HepG2 (cell line): Measurements from ENCODE around the gene COMP. TPM values are rescaled to one million over a fixed set of nuclear protein-coding genes. Genes with fewer than 3 reads are reported as not detected.

Source experiments
- BORCS8-MEF2B ChIP-seq: sonication (generic); formaldehyde crosslinking; IDR thresholded peaks from 2 replicates; pipeline ENCODE4 v1.8.0; 2022; ENCODE audit warnings: mild to moderate bottlenecking, missing genetic modification reagents
- KDM1A ChIP-seq: IDR thresholded peaks from 2 replicates; pipeline ENCODE4 v1.6.1; 2016; ENCODE audit warnings: missing compliant biosample characterization
- KDM4B ChIP-seq: sonication (generic); formaldehyde crosslinking; IDR thresholded peaks from 2 replicates; pipeline ENCODE4 v1.4.0; 2020; ENCODE audit warnings: missing genetic modification reagents
- NR2C2 ChIP-seq: sonication (generic); formaldehyde crosslinking; IDR thresholded peaks from 2 replicates; pipeline ENCODE4 v1.4.0; 2020; ENCODE audit warnings: missing genetic modification reagents, mild to moderate bottlenecking, moderate library complexity, borderline replicate concordance
- PHF8 ChIP-seq: sonication (generic); formaldehyde crosslinking; IDR thresholded peaks from 2 replicates; pipeline ENCODE4 v1.5.0; 2020; ENCODE audit warnings: missing genetic modification reagents
- RXRA ChIP-seq: sonication (generic); formaldehyde crosslinking; IDR thresholded peaks from 2 replicates; pipeline ENCODE4 v1.5.1; 2020; ENCODE audit warnings: missing genetic modification reagents
- SMC3 ChIP-seq: IDR thresholded peaks from 2 replicates; pipeline ENCODE4 v1.6.1; 2011; ENCODE audit warnings: low read length, improper control_type of control experiment
- ZEB1 ChIP-seq: IDR thresholded peaks from 2 replicates; pipeline ENCODE4 v1.6.1; 2012; ENCODE audit warnings: mild to moderate bottlenecking, low read depth, inconsistent platforms; ENCODE audit not compliant: insufficient replicate concordance
- ZKSCAN5 ChIP-seq: sonication (generic); formaldehyde crosslinking; IDR thresholded peaks from 2 replicates; pipeline ENCODE4 v1.5.1; 2020; ENCODE audit warnings: mild to moderate bottlenecking, missing genetic modification reagents
- ZNF235 ChIP-seq: sonication (generic); formaldehyde crosslinking; IDR thresholded peaks from 2 replicates; pipeline ENCODE4 v1.8.1; 2023; ENCODE audit warnings: mild to moderate bottlenecking, missing genetic modification reagents, borderline replicate concordance
- ZNF30 ChIP-seq: sonication (generic); formaldehyde crosslinking; IDR thresholded peaks from 2 replicates; pipeline ENCODE4 v1.5.0; 2020; ENCODE audit warnings: mild to moderate bottlenecking, missing genetic modification reagents
- ZNF605 ChIP-seq: sonication (generic); formaldehyde crosslinking; IDR thresholded peaks from 2 replicates; pipeline ENCODE4 v1.8.0; 2022; ENCODE audit warnings: mild to moderate bottlenecking, missing genetic modification reagents
- ZNF749 ChIP-seq: sonication (generic); formaldehyde crosslinking; IDR thresholded peaks from 2 replicates; pipeline ENCODE4 v1.8.0; 2022; ENCODE audit warnings: mild to moderate bottlenecking, missing genetic modification reagents, moderate library complexity, borderline replicate concordance
- ZNF773 ChIP-seq: sonication (generic); formaldehyde crosslinking; IDR thresholded peaks from 2 replicates; pipeline ENCODE4 v1.4.0; 2020; ENCODE audit warnings: missing genetic modification reagents, borderline replicate concordance
- polyA plus RNA-seq, 8 experiments: library from polyadenylated mRNA; depleted of rRNA in 3 of 8; stranded (reverse) in 7 of 8; unstranded in 1 of 8; fragments of >200 nt; fragmentation: Illumina TruSeq in 4 of 8; extraction: Trizol in 4 of 8; gene quantifications; 2 replicates each; pipeline versions ENCODE4 v1.2.1 to v1.2.3, GENCODE V29; 2011 to 2016; ENCODE audit warnings: low read depth in 4 of 8, missing spikeins in 1 of 8, mixed read lengths in 1 of 8; ENCODE audit not compliant: insufficient read depth in 1 of 8
- total RNA-seq, 5 experiments: library from RNA; depleted of rRNA; stranded (reverse); fragments of >200 nt; fragmentation: Illumina TruSeq; extraction: Trizol; gene quantifications; 2 replicates each; pipeline ENCODE4 v1.2.3, GENCODE V29; 2016; ENCODE audit warnings: low read depth in 1 of 5
- TF ChIP-seq, protein P1 (sequence below): sonication (generic); formaldehyde crosslinking; IDR thresholded peaks from 2 replicates; pipeline ENCODE4 v1.5.0; 2020; ENCODE audit warnings: mild to moderate bottlenecking, missing genetic modification reagents, borderline replicate concordance
- TF ChIP-seq, protein P2 (sequence below): sonication (generic); formaldehyde crosslinking; IDR thresholded peaks from 2 replicates; pipeline ENCODE4 v1.4.0; 2020; ENCODE audit warnings: missing genetic modification reagents
- TF ChIP-seq, protein P3 (sequence below): sonication (generic); formaldehyde crosslinking; IDR thresholded peaks from 2 replicates; pipeline ENCODE4 v1.5.1; 2020; ENCODE audit warnings: missing genetic modification reagents, mild to moderate bottlenecking, borderline replicate concordance
- TF ChIP-seq, protein P4 (sequence below): sonication (generic); formaldehyde crosslinking; IDR thresholded peaks from 2 replicates; pipeline ENCODE4 v1.5.1; 2020; ENCODE audit warnings: mild to moderate bottlenecking, missing genetic modification reagents, moderate library complexity

Gene COMP
- total and polyA plus RNA-seq, 2 of the 13 experiments (the other 11 are each of a cell fraction or from before 2014, with no cell fraction given), result 0.04 to 0.13 TPM

DNA sequence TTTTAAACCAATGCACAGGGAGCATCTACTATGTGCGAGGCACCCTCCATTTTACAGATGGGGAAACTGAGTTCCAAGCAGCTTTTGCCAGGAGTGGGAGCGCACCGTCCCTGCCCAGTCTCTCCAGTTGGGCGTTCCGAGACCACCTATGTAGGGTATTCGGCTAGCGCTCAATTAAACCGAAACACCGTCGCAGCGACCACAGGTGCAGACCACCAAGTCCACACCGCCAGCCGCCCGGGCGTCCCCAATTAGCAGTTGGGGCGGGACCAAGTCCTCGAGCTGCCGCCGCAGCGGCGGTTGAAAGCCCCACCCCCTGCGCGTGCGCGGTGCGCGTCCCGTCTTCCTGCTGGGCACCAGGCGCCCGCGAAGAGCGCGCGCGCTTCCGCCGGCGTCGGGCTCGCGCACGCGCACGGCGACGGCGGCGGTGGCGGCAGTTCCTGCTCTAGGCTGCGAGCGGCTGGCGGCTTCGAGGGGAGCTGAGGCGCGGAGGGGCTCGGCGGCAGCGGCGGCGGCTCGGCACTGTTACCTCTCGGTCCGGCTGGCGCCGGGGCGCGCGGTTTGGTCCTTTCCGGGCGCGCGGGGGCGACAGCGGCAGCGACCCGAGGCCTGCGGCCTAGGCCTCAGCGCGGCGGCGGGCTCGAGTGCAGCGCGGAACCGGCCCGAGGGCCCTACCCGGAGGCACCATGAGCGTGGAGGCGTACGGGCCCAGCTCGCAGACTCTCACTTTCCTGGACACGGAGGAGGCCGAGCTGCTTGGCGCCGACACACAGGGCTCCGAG, 40.6 kb upstream of the COMP start, which contains the start of gene UPF1 (continued):
- TF ChIP-seq NR2C2 (CRISPR knock-in tag) (no peak; the same call in 1 of the 2 replicates), ZKSCAN5 (CRISPR knock-in tag) (no peak), ZNF605 (CRISPR knock-in tag) (no peak), ZNF749 (CRISPR knock-in tag) (peak; percentile 81; the same call in 1 of the 2 replicates), ZNF235 (peak; percentile 97), RXRA (CRISPR knock-in tag) (no peak), ZNF30 (CRISPR knock-in tag) (no peak), KDM4B (CRISPR knock-in tag) (no peak), SMC3 (no peak), PHF8 (peak; percentile 80), BORCS8-MEF2B (0 out of 2 replicates have a peak, but pooled peaks have one; percentile 7), ZEB1 (no peak), ZNF773 (CRISPR knock-in tag) (peak; percentile 92; the same call in 1 of the 2 replicates), KDM1A (CRISPR knock-in tag) (peak; percentile 55; the same call in 1 of the 2 replicates)
- TF ChIP-seq, protein P1, sequence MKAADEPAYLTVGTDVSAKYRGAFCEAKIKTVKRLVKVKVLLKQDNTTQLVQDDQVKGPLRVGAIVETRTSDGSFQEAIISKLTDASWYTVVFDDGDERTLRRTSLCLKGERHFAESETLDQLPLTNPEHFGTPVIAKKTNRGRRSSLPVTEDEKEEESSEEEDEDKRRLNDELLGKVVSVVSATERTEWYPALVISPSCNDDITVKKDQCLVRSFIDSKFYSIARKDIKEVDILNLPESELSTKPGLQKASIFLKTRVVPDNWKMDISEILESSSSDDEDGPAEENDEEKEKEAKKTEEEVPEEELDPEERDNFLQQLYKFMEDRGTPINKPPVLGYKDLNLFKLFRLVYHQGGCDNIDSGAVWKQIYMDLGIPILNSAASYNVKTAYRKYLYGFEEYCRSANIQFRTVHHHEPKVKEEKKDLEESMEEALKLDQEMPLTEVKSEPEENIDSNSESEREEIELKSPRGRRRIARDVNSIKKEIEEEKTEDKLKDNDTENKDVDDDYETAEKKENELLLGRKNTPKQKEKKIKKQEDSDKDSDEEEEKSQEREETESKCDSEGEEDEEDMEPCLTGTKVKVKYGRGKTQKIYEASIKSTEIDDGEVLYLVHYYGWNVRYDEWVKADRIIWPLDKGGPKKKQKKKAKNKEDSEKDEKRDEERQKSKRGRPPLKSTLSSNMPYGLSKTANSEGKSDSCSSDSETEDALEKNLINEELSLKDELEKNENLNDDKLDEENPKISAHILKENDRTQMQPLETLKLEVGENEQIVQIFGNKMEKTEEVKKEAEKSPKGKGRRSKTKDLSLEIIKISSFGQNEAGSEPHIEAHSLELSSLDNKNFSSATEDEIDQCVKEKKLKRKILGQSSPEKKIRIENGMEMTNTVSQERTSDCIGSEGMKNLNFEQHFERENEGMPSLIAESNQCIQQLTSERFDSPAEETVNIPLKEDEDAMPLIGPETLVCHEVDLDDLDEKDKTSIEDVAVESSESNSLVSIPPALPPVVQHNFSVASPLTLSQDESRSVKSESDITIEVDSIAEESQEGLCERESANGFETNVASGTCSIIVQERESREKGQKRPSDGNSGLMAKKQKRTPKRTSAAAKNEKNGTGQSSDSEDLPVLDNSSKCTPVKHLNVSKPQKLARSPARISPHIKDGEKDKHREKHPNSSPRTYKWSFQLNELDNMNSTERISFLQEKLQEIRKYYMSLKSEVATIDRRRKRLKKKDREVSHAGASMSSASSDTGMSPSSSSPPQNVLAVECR, result 0 out of 2 replicates have a peak, but pooled peaks have one; percentile 65
- TF ChIP-seq, protein P2, sequence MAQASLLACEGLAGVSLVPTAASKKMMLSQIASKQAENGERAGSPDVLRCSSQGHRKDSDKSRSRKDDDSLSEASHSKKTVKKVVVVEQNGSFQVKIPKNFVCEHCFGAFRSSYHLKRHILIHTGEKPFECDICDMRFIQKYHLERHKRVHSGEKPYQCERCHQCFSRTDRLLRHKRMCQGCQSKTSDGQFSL (CRISPR knock-in tag), result no peak
- TF ChIP-seq, protein P3, sequence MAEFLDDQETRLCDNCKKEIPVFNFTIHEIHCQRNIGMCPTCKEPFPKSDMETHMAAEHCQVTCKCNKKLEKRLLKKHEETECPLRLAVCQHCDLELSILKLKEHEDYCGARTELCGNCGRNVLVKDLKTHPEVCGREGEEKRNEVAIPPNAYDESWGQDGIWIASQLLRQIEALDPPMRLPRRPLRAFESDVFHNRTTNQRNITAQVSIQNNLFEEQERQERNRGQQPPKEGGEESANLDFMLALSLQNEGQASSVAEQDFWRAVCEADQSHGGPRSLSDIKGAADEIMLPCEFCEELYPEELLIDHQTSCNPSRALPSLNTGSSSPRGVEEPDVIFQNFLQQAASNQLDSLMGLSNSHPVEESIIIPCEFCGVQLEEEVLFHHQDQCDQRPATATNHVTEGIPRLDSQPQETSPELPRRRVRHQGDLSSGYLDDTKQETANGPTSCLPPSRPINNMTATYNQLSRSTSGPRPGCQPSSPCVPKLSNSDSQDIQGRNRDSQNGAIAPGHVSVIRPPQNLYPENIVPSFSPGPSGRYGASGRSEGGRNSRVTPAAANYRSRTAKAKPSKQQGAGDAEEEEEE (CRISPR knock-in tag), result no peak
- TF ChIP-seq, protein P4, sequence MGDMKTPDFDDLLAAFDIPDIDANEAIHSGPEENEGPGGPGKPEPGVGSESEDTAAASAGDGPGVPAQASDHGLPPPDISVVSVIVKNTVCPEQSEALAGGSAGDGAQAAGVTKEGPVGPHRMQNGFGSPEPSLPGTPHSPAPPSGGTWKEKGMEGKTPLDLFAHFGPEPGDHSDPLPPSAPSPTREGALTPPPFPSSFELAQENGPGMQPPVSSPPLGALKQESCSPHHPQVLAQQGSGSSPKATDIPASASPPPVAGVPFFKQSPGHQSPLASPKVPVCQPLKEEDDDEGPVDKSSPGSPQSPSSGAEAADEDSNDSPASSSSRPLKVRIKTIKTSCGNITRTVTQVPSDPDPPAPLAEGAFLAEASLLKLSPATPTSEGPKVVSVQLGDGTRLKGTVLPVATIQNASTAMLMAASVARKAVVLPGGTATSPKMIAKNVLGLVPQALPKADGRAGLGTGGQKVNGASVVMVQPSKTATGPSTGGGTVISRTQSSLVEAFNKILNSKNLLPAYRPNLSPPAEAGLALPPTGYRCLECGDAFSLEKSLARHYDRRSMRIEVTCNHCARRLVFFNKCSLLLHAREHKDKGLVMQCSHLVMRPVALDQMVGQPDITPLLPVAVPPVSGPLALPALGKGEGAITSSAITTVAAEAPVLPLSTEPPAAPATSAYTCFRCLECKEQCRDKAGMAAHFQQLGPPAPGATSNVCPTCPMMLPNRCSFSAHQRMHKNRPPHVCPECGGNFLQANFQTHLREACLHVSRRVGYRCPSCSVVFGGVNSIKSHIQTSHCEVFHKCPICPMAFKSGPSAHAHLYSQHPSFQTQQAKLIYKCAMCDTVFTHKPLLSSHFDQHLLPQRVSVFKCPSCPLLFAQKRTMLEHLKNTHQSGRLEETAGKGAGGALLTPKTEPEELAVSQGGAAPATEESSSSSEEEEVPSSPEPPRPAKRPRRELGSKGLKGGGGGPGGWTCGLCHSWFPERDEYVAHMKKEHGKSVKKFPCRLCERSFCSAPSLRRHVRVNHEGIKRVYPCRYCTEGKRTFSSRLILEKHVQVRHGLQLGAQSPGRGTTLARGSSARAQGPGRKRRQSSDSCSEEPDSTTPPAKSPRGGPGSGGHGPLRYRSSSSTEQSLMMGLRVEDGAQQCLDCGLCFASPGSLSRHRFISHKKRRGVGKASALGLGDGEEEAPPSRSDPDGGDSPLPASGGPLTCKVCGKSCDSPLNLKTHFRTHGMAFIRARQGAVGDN, result peak; percentile 71
